HG03439 (cell line): ENCODE results near the gene PCYT2.
"Not testable (repeated sequence)": the region's sequence is repeated elsewhere in the genome, so short reads cannot be mapped to it uniquely, and the experiment has no call there.

Experiments used
- ATAC-seq: cut with Tn5 transposase; IDR thresholded peaks from one replicate; pipeline ENCODE4 v1.9.1; 2021; ENCODE audit warnings: mild to moderate bottlenecking, moderate library complexity; ENCODE audit not compliant: unreplicated experiment

Gene PCYT2

GRCh38 chr17:81911277-81911961, at the start of gene PCYT2:
PCYT2 (minus strand) TSS chr17:81911399; CDS start chr17:81911355, 44 bp downstream.
- ATAC-seq: peak; percentile 49

- no peak for ATAC-seq
These were observed 49.1 kb upstream of the PCYT2 start for GRCh38 chr17:81960130-81960958.

GRCh38 chr17:81959362-81960129, 48.3 kb upstream of the PCYT2 start:
- ATAC-seq: no peak

- ATAC-seq: no peak
These were observed 47.6 kb upstream of the PCYT2 start for GRCh38 chr17:81958633-81959342.

- no peak for ATAC-seq
These were observed 46.7 kb upstream of the PCYT2 start for GRCh38 chr17:81957691-81958432.

- no peak for ATAC-seq
These were observed 45.7 kb upstream of the PCYT2 start for GRCh38 chr17:81956607-81957589.

- no peak for ATAC-seq
These were observed 44.8 kb upstream of the PCYT2 start for GRCh38 chr17:81955756-81956544.

- ATAC-seq: no peak
These were observed 44.0 kb upstream of the PCYT2 start for GRCh38 chr17:81955058-81955681.

GRCh38 chr17:81954131-81955057, 43.2 kb upstream of the PCYT2 start:
- ATAC-seq: no peak

GRCh38 chr17:81953443-81953842, 42.2 kb upstream of the PCYT2 start:
- ATAC-seq: not testable (repeated sequence)

GRCh38 chr17:81952792-81953228, 41.6 kb upstream of the PCYT2 start:
- ATAC-seq: no peak

GRCh38 chr17:81951785-81952684, 40.8 kb upstream of the PCYT2 start:
- no peak for ATAC-seq

GRCh38 chr17:81950501-81950900, 39.3 kb upstream of the PCYT2 start:
- ATAC-seq: no peak

- ATAC-seq: no peak
These were observed 37.6 kb upstream of the PCYT2 start for GRCh38 chr17:81948635-81949378.

GRCh38 chr17:81947189-81947588, 36.0 kb upstream of the PCYT2 start, which contains the start of gene MYADML2:
MYADML2 (minus strand) TSS chr17:81947233; CDS start chr17:81941741, 5,492 bp downstream.
- no peak for ATAC-seq
